Ishikawa (cell line): ENCODE measurements around the gene BUD23.
A peak's percentile ranks its signal among the peaks of the same experiment; 100 is the strongest.

Source experiments
- CEBPB ChIP-seq: IDR thresholded peaks from 2 replicates; pipeline ENCODE4 v1.6.1; 2012
- CREB1 ChIP-seq: IDR thresholded peaks from 2 replicates; pipeline ENCODE4 v1.6.1; 2012; ENCODE audit warnings: low read depth
- EGR1 ChIP-seq: IDR thresholded peaks from 2 replicates; pipeline ENCODE4 v1.6.1; 2012
- EP300 ChIP-seq: IDR thresholded peaks from 2 replicates; pipeline ENCODE4 v1.6.1; 2012; ENCODE audit warnings: borderline replicate concordance
- FOXM1 ChIP-seq: IDR thresholded peaks from 2 replicates; pipeline ENCODE4 v1.6.1; 2012; ENCODE audit warnings: low read depth, borderline replicate concordance
- MAX ChIP-seq: IDR thresholded peaks from 2 replicates; pipeline ENCODE4 v1.6.1; 2012
- NFIC ChIP-seq: IDR thresholded peaks from 2 replicates; pipeline ENCODE4 v1.6.1; 2012
- RAD21 ChIP-seq: IDR thresholded peaks from 2 replicates; pipeline ENCODE4 v1.6.1; 2012; ENCODE audit warnings: low read depth
- REST ChIP-seq: IDR thresholded peaks from 2 replicates; pipeline ENCODE4 v1.6.1; 2012; ENCODE audit warnings: low read depth, mild to moderate bottlenecking
- TAF1 ChIP-seq: IDR thresholded peaks from 2 replicates; pipeline ENCODE4 v1.6.1; 2012; ENCODE audit warnings: low read depth, mild to moderate bottlenecking
- TCF12 ChIP-seq: IDR thresholded peaks from 2 replicates; pipeline ENCODE4 v1.6.1; 2012; ENCODE audit warnings: low read depth
- TEAD4 ChIP-seq: IDR thresholded peaks from 2 replicates; pipeline ENCODE4 v1.6.1; 2012
- USF1 ChIP-seq: IDR thresholded peaks from 2 replicates; pipeline ENCODE4 v1.6.1; 2012
- YY1 ChIP-seq: IDR thresholded peaks from 2 replicates; pipeline ENCODE4 v1.6.1; 2012; ENCODE audit warnings: low read depth
- ZBTB7A ChIP-seq: IDR thresholded peaks from 2 replicates; pipeline ENCODE4 v1.6.1; 2012; ENCODE audit warnings: low read depth

BUD23 gene

GRCh38 chr7:73683056-73683787, at the start of gene BUD23, which contains the start of gene DNAJC30:
TSS of gene BUD23 (plus strand) at chr7:73683597. CDS start at chr7:73683626, 29 bp downstream.
TSS of gene DNAJC30 (minus strand) at chr7:73683453. CDS start at chr7:73683423, 30 bp downstream.
- no peak; the same call in 1 of the 2 replicates for TF ChIP-seq USF1
- no peak for TF ChIP-seq ZBTB7A
- peak; percentile 51; the same call in 1 of the 2 replicates for TF ChIP-seq TCF12
- no peak for TF ChIP-seq RAD21
- no peak for TF ChIP-seq REST
- no peak for TF ChIP-seq EP300
- peak; percentile 96 for TF ChIP-seq YY1
- 0 out of 2 replicates have a peak, but pooled peaks have one; percentile 28 for TF ChIP-seq TEAD4
- TF ChIP-seq CREB1 = peak; percentile 95
- TF ChIP-seq CEBPB = no peak
- peak; percentile 68 for TF ChIP-seq MAX
- no peak for TF ChIP-seq FOXM1
- no peak for TF ChIP-seq NFIC
- peak; percentile 88 for TF ChIP-seq TAF1
- TF ChIP-seq EGR1 = no peak; the same call in 1 of the 2 replicates

GRCh38 chr7:73633844-73634243, 49.6 kb upstream of the BUD23 start:
- TF ChIP-seq RAD21 (no peak), REST (no peak), TCF12 (no peak), ZBTB7A (no peak), YY1 (no peak), CEBPB (no peak), CREB1 (no peak), MAX (no peak), EP300 (no peak), USF1 (no peak), EGR1 (no peak), TAF1 (no peak)

GRCh38 chr7:73635428-73636200, 47.8 kb upstream of the BUD23 start:
- no peak for TF ChIP-seq TCF12
- no peak for TF ChIP-seq ZBTB7A
- no peak for TF ChIP-seq EGR1
- TF ChIP-seq CREB1 = no peak

- TF ChIP-seq YY1 = no peak
- no peak for TF ChIP-seq NFIC
Observed at GRCh38 chr7:73638911-73639310, 44.5 kb upstream of the BUD23 start.

GRCh38 chr7:73642834-73643233, 40.6 kb upstream of the BUD23 start:
- no peak for TF ChIP-seq MAX
